ENCODE results near the gene CAMKK1.

GRCh38 chr17:3884188-3884587, 8.7 kb downstream of the CAMKK1 start:
- TF ChIP-seq CTCF (conservative IDR thresholded peaks at IDR 0.05; ENCODE audit: low read depth, low read length) (no peak), EZH2 (IDR thresholded peaks at IDR 0.05; ENCODE audit: low read length, unreplicated experiment) (no peak), EZH2phosphoT487 (IDR thresholded peaks at IDR 0.05; ENCODE audit: borderline replicate concordance, low read length) (no peak)

All from PC-3 (cell line).